ENCODE data around the gene SLC2A5.
"Not testable (repeated sequence)": the region's sequence is repeated elsewhere in the genome, so short reads cannot be mapped to it uniquely, and the experiment has no call there.

SLC2A5 gene

GRCh38 chr1:9069326-9070100 lies at the start of gene SLC2A5:
SLC2A5 (minus strand) TSS chr1:9069635; CDS start chr1:9069536, 99 bp downstream.
- no peak for DNase-seq

- no peak for DNase-seq
Observed at GRCh38 chr1:9118186-9118585, 48.8 kb upstream of the SLC2A5 start.

GRCh38 chr1:9115351-9116205 lies 46.1 kb upstream of the SLC2A5 start:
- DNase-seq: no peak

- no peak for DNase-seq
Observed at GRCh38 chr1:9112961-9113880, 43.8 kb upstream of the SLC2A5 start.

- no peak for DNase-seq
Observed at GRCh38 chr1:9111957-9112356, 42.5 kb upstream of the SLC2A5 start.

GRCh38 chr1:9111357-9111691 lies 41.9 kb upstream of the SLC2A5 start:
- DNase-seq: no peak

- peak; percentile 42 for DNase-seq
Observed at GRCh38 chr1:9110669-9111356, 41.4 kb upstream of the SLC2A5 start.

GRCh38 chr1:9108056-9108665 lies 38.7 kb upstream of the SLC2A5 start:
- DNase-seq: no peak

GRCh38 chr1:9107136-9107535 lies 37.7 kb upstream of the SLC2A5 start:
- no peak for DNase-seq

GRCh38 chr1:9106286-9106685 lies 36.9 kb upstream of the SLC2A5 start:
- DNase-seq: no peak

- DNase-seq: no peak
Observed at GRCh38 chr1:9105336-9105867, 36.0 kb upstream of the SLC2A5 start.

GRCh38 chr1:9101510-9102146 lies 32.2 kb upstream of the SLC2A5 start:
- DNase-seq: no peak

GRCh38 chr1:9100471-9101043 lies 31.1 kb upstream of the SLC2A5 start:
- no peak for DNase-seq

- DNase-seq: no peak
Observed at GRCh38 chr1:9099555-9099954, 30.1 kb upstream of the SLC2A5 start.

- DNase-seq: no peak
Observed at GRCh38 chr1:9097947-9098705, 28.7 kb upstream of the SLC2A5 start.

- no peak for DNase-seq
Observed at GRCh38 chr1:9095818-9096217, 26.4 kb upstream of the SLC2A5 start.

GRCh38 chr1:9093996-9094595 lies 24.7 kb upstream of the SLC2A5 start:
- DNase-seq: not testable (repeated sequence)

- no peak for DNase-seq
Observed at GRCh38 chr1:9093581-9093980, 24.1 kb upstream of the SLC2A5 start.

- DNase-seq: no peak
Observed at GRCh38 chr1:9093091-9093490, 23.7 kb upstream of the SLC2A5 start.

- DNase-seq: no peak
Observed at GRCh38 chr1:9088807-9089206, 19.4 kb upstream of the SLC2A5 start.
